Right ventricle myocardium superior (tissue), 1 donor: Measurements from ENCODE around the gene IRGQ. TPM values are rescaled to one million over a fixed set of nuclear protein-coding genes. Genes with fewer than 3 reads are reported as not detected.

ENCODE experiments used
- ATAC-seq: fragments of 200-7000 bp; cut with Tn5 transposase; one replicate; pipeline ENCODE4 v1.9.1; 2020; ENCODE audit warnings: mild to moderate bottlenecking; ENCODE audit not compliant: poor library complexity
- DNase-seq: peaks from one replicate; pipeline ENCODE4 v3.0.0-alpha.2; 2020
- intact Hi-C: fragments of 100-400 bp; cut with DNase I; formaldehyde crosslinking; loops from one replicate; pipeline ENCODE4 v1.11.2; 2022
- total RNA-seq: library from RNA; stranded (reverse); fragmentation: NEBNext Ultra II Directional; extraction: Animal tissue kit (Norgen Biotek cat#: 25700); gene quantifications from one replicate; pipeline ENCODE4 v1.2.1, GENCODE V29; 2021
- donor health status: DM: no; HTN: yes; CAD: no; lungs with severe emphysema.

IRGQ gene
- total RNA-seq, 1 donor from 2014 or later: 16.7 TPM

- no peak for DNase-seq
- intact Hi-C loops: no loop called here
- ATAC-seq: no peak
Observed at GRCh38 chr19:43584484-43584883, 11.4 kb downstream of the IRGQ start.

GRCh38 chr19:43582495-43582894, 13.4 kb downstream of the IRGQ start:
- ATAC-seq (no peak), DNase-seq (no peak)
- intact Hi-C loops: no loop called here

GRCh38 chr19:43581467-43581866, 14.5 kb downstream of the IRGQ start:
- DNase-seq: no peak
- ATAC-seq: no peak
- intact Hi-C loops: no loop called here

- ATAC-seq (no peak), DNase-seq (no peak)
- intact Hi-C loops: no loop called here
Observed at GRCh38 chr19:43578787-43579186, 17.1 kb downstream of the IRGQ start.

- DNase-seq: peak; percentile 48
- ATAC-seq: peak; percentile 1
- intact Hi-C loops: no loop called here
Observed at GRCh38 chr19:43575955-43576878, 19.7 kb downstream of the IRGQ start.

GRCh38 chr19:43575156-43575950, 20.6 kb downstream of the IRGQ start, which contains the start of the genes PINLYP and XRCC1:
Gene PINLYP (plus strand): TSS chr19:43575801. CDS start chr19:43577192, 1,391 bp downstream.
Gene XRCC1 (minus strand): TSS chr19:43575527. CDS start chr19:43575458, 69 bp downstream.
- intact Hi-C loops: no loop called here
- ATAC-seq (peak; percentile 100), DNase-seq (peak; percentile 98)

GRCh38 chr19:43574424-43575155, 21.3 kb downstream of the IRGQ start:
- intact Hi-C loops: no loop called here
- DNase-seq: no peak
- ATAC-seq: no peak

GRCh38 chr19:43572171-43572588, 23.8 kb downstream of the IRGQ start:
- DNase-seq: no peak
- intact Hi-C loops: no loop called here
- no peak for ATAC-seq

- intact Hi-C loops: no loop called here
- DNase-seq (no peak), ATAC-seq (no peak)
Observed at GRCh38 chr19:43570174-43570791, 25.7 kb downstream of the IRGQ start.

- ATAC-seq (no peak), DNase-seq (no peak)
- intact Hi-C loops: no loop called here
Observed at GRCh38 chr19:43569657-43570056, 26.3 kb downstream of the IRGQ start.

- no peak for DNase-seq
- no peak for ATAC-seq
- intact Hi-C loops: no loop called here
Observed at GRCh38 chr19:43564800-43565199, 31.1 kb downstream of the IRGQ start.

- intact Hi-C loops: no loop called here
- ATAC-seq (no peak), DNase-seq (peak; percentile 0)
Observed at GRCh38 chr19:43563816-43564457, 32.0 kb downstream of the IRGQ start.

- DNase-seq (peak; percentile 92), ATAC-seq (peak; percentile 96)
- intact Hi-C loops: no loop called here
Observed at GRCh38 chr19:43562698-43563241, 33.2 kb downstream of the IRGQ start.

- intact Hi-C loops: no loop called here
- ATAC-seq: no peak
Observed at GRCh38 chr19:43562226-43562697, 33.7 kb downstream of the IRGQ start.

GRCh38 chr19:43561139-43561970, 34.6 kb downstream of the IRGQ start:
- intact Hi-C loops: no loop called here
- peak; percentile 10 for DNase-seq
- ATAC-seq: no peak

More at GRCh38 chr19:43562226-43562697, 33.7 kb downstream of the IRGQ start:
- DNase-seq: peak; percentile 31

- intact Hi-C loops: no loop called here
- ATAC-seq: no peak
- DNase-seq: no peak
Observed at GRCh38 chr19:43560687-43561086, 35.2 kb downstream of the IRGQ start.
